HepG2 (cell line): Measurements from ENCODE around the gene FAM234B. TPM values are rescaled to one million over a fixed set of nuclear protein-coding genes. Genes with fewer than 3 reads are reported as not detected.

Experiments used
- BRCA1 ChIP-seq: sonication (generic); formaldehyde crosslinking; IDR thresholded peaks from 2 replicates; pipeline ENCODE4 v1.4.0; 2020; ENCODE audit warnings: missing genetic modification reagents
- ELF3 ChIP-seq: IDR thresholded peaks from 2 replicates; pipeline ENCODE4 v1.6.1; 2016; ENCODE audit warnings: missing genetic modification reagents, missing compliant biosample characterization
- HDAC1 ChIP-seq: sonication (generic); formaldehyde crosslinking; IDR thresholded peaks from 2 replicates; pipeline ENCODE4 v1.5.1; 2020; ENCODE audit warnings: mild to moderate bottlenecking, missing genetic modification reagents
- HDAC2 ChIP-seq: sonication (generic); formaldehyde crosslinking; IDR thresholded peaks from 2 replicates; pipeline ENCODE4 v1.4.0; 2020; ENCODE audit warnings: missing genetic modification reagents
- HOXA5 ChIP-seq: sonication (generic); formaldehyde crosslinking; IDR thresholded peaks from 2 replicates; pipeline ENCODE4 v1.4.0; 2020; ENCODE audit warnings: missing genetic modification reagents
- MAFF ChIP-seq: IDR thresholded peaks from 2 replicates; pipeline ENCODE4 v1.6.1; 2011; ENCODE audit warnings: low read depth, low read length, improper control_type of control experiment
- MEF2D ChIP-seq: sonication (generic); formaldehyde crosslinking; IDR thresholded peaks from 2 replicates; pipeline ENCODE4 v1.5.1; 2020; ENCODE audit warnings: mild to moderate bottlenecking, missing genetic modification reagents
- RFX3 ChIP-seq: IDR thresholded peaks from 2 replicates; pipeline ENCODE4 v1.6.1; 2016; ENCODE audit warnings: missing biosample characterization, missing genetic modification reagents
- RORA ChIP-seq: sonication (generic); formaldehyde crosslinking; IDR thresholded peaks from 2 replicates; pipeline ENCODE4 v1.5.0; 2020; ENCODE audit warnings: mild to moderate bottlenecking, missing genetic modification reagents, moderate library complexity
- SAP130 ChIP-seq: IDR thresholded peaks from 2 replicates; pipeline ENCODE4 v1.6.1; 2016; ENCODE audit warnings: low read depth
- SRSF4 ChIP-seq: fragments of 200-400 bp; formaldehyde crosslinking; IDR thresholded peaks from one replicate; pipeline ENCODE4 v1.6.1; 2018; ENCODE audit warnings: mild to moderate bottlenecking, low read depth, low read length, moderate library complexity; ENCODE audit not compliant: poor library complexity, severe bottlenecking
- SUZ12 ChIP-seq: fragments of 150-350 bp; IDR thresholded peaks from 2 replicates; pipeline ENCODE4 v1.6.1; 2014; ENCODE audit warnings: low read depth, low read length
- TCF7L2 ChIP-seq: IDR thresholded peaks from 2 replicates; pipeline ENCODE4 v1.6.1; 2011; ENCODE audit warnings: mild to moderate bottlenecking, low read depth, low read length, moderate library complexity
- ZBTB46 ChIP-seq: sonication (generic); formaldehyde crosslinking; IDR thresholded peaks from 2 replicates; pipeline ENCODE4 v1.4.0; 2020; ENCODE audit warnings: mild to moderate bottlenecking, missing genetic modification reagents, borderline replicate concordance
- ZBTB7B ChIP-seq: sonication (generic); formaldehyde crosslinking; IDR thresholded peaks from 2 replicates; pipeline ENCODE4 v1.4.0; 2020; ENCODE audit warnings: missing genetic modification reagents
- ZFP37 ChIP-seq: sonication (generic); formaldehyde crosslinking; IDR thresholded peaks from 2 replicates; pipeline ENCODE4 v1.4.0; 2020; ENCODE audit warnings: missing genetic modification reagents, borderline replicate concordance
- ZFY ChIP-seq: sonication (generic); formaldehyde crosslinking; IDR thresholded peaks from 2 replicates; pipeline ENCODE4 v1.4.0; 2020; ENCODE audit warnings: missing genetic modification reagents
- ZNF232 ChIP-seq: sonication (generic); formaldehyde crosslinking; IDR thresholded peaks from 2 replicates; pipeline ENCODE4 v1.4.0; 2020; ENCODE audit warnings: missing genetic modification reagents, borderline replicate concordance
- ZNF34 ChIP-seq: sonication (generic); formaldehyde crosslinking; IDR thresholded peaks from 2 replicates; pipeline ENCODE4 v1.4.0; 2020; ENCODE audit warnings: mild to moderate bottlenecking, missing genetic modification reagents, borderline replicate concordance
- ZNF383 ChIP-seq: sonication (generic); formaldehyde crosslinking; IDR thresholded peaks from 2 replicates; pipeline ENCODE4 v1.4.0; 2020; ENCODE audit warnings: missing genetic modification reagents, mild to moderate bottlenecking, borderline replicate concordance
- ZNF891 ChIP-seq: sonication (generic); formaldehyde crosslinking; IDR thresholded peaks from 2 replicates; pipeline ENCODE4 v1.5.0; 2020; ENCODE audit warnings: mild to moderate bottlenecking, missing genetic modification reagents
- polyA plus RNA-seq, 8 experiments: library from polyadenylated mRNA; depleted of rRNA in 3 of 8; stranded (reverse) in 7 of 8; unstranded in 1 of 8; fragments of >200 nt; fragmentation: Illumina TruSeq in 4 of 8; extraction: Trizol in 4 of 8; gene quantifications; 2 replicates each; pipeline versions ENCODE4 v1.2.1 to v1.2.3, GENCODE V29; 2011 to 2016; ENCODE audit warnings: low read depth in 4 of 8, missing spikeins in 1 of 8, mixed read lengths in 1 of 8; ENCODE audit not compliant: insufficient read depth in 1 of 8
- total RNA-seq, 5 experiments: library from RNA; depleted of rRNA; stranded (reverse); fragments of >200 nt; fragmentation: Illumina TruSeq; extraction: Trizol; gene quantifications; 2 replicates each; pipeline ENCODE4 v1.2.3, GENCODE V29; 2016; ENCODE audit warnings: low read depth in 1 of 5
- TF ChIP-seq, protein P1 (sequence below), 2 experiments: sonication (generic) in 1 of 2; formaldehyde crosslinking in 1 of 2; IDR thresholded peaks; 2 replicates each; pipeline versions ENCODE4 v1.5.1 to v1.6.1; 2011 to 2020; ENCODE audit warnings: borderline replicate concordance in 1 of 2, low read depth in 1 of 2, low read length in 1 of 2, mild to moderate bottlenecking in 1 of 2, missing genetic modification reagents in 1 of 2, moderate library complexity in 1 of 2
- TF ChIP-seq, protein P2 (sequence below): sonication (generic); formaldehyde crosslinking; IDR thresholded peaks from 2 replicates; pipeline ENCODE4 v1.4.0; 2020; ENCODE audit warnings: missing genetic modification reagents, borderline replicate concordance
- TF ChIP-seq, protein P3 (sequence below): sonication (generic); formaldehyde crosslinking; IDR thresholded peaks from 2 replicates; pipeline ENCODE4 v1.4.0; 2020; ENCODE audit warnings: missing genetic modification reagents

Gene FAM234B
- total and polyA plus RNA-seq, 2 of the 13 experiments (the other 11 are each of a cell fraction or from before 2014, with no cell fraction given), result 7.8 to 13.8 TPM

DNA sequence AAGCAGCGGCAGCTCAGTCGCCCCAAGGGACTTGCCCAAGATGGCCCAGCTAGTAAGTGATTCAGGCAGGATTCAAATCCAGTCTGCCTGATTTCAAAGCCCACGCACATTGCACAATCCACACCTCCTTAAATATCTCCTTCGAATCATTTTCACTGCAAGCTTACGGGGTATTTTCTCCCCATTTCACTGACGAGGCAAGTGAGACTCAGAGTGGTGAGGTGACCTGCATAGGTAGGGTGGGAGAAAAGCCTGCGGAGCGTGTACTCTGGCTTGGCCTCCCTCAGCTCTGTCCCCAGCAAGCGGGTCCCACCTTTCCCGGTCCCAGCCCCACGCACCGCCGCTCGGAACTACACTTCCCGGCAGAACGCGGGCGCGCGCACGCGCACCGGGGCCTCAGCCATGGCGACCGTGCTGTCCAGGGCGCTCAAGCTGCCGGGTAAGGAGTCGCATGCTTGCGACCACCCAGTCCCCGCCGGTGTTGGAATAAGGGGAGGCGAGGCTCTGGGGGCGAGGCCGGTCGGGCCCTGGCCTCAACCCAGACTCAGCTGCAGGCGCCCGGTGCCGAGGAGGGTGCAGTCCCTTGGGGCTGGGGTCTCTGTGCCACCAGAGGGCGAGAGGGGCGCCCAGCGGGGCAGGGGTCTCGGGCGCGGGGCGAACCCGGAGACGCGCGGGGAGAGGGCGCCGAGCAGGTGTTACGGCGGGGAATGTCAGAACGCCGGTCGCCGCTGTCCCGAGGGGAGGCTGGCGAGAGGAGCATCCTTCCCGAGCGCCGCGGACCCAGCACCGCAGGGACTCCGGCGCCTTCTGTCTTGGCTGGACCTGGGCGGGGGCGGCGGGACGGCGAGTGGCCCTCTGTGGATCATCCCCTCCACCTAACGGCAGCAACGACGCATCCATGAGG, at the start of gene FAM234B (continued):
- TF ChIP-seq SRSF4, result no peak
- peak; percentile 58; the same call in 1 of the 2 replicates for TF ChIP-seq ZFY (CRISPR knock-in tag)
- peak; percentile 19; the same call in 1 of the 2 replicates for TF ChIP-seq ELF3 (CRISPR knock-in tag)
- TF ChIP-seq HDAC1 (CRISPR knock-in tag), result peak; percentile 81
- TF ChIP-seq HDAC2 (CRISPR knock-in tag), result 0 out of 2 replicates have a peak, but pooled peaks have one; percentile 53
- TF ChIP-seq, protein P1, sequence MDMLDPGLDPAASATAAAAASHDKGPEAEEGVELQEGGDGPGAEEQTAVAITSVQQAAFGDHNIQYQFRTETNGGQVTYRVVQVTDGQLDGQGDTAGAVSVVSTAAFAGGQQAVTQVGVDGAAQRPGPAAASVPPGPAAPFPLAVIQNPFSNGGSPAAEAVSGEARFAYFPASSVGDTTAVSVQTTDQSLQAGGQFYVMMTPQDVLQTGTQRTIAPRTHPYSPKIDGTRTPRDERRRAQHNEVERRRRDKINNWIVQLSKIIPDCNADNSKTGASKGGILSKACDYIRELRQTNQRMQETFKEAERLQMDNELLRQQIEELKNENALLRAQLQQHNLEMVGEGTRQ (IDR thresholded peaks at IDR 0.05; ENCODE audit: low read depth, low read length), result no peak
- TF ChIP-seq, protein P1 (CRISPR knock-in tag; IDR thresholded peaks at IDR 0.05; ENCODE audit: borderline replicate concordance), result no peak
- TF ChIP-seq ZBTB46 (CRISPR knock-in tag), result no peak
- TF ChIP-seq, protein P2, sequence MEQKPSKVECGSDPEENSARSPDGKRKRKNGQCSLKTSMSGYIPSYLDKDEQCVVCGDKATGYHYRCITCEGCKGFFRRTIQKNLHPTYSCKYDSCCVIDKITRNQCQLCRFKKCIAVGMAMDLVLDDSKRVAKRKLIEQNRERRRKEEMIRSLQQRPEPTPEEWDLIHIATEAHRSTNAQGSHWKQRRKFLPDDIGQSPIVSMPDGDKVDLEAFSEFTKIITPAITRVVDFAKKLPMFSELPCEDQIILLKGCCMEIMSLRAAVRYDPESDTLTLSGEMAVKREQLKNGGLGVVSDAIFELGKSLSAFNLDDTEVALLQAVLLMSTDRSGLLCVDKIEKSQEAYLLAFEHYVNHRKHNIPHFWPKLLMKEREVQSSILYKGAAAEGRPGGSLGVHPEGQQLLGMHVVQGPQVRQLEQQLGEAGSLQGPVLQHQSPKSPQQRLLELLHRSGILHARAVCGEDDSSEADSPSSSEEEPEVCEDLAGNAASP (CRISPR knock-in tag), result no peak
- no peak for TF ChIP-seq ZFP37 (CRISPR knock-in tag)
- no peak for TF ChIP-seq BRCA1 (CRISPR knock-in tag)
- no peak for TF ChIP-seq ZNF383 (CRISPR knock-in tag)
- TF ChIP-seq RORA, result no peak
- peak; percentile 97 for TF ChIP-seq ZBTB7B (CRISPR knock-in tag)
- TF ChIP-seq RFX3 (CRISPR knock-in tag), result no peak
- TF ChIP-seq MEF2D, result 0 out of 2 replicates have a peak, but pooled peaks have one; percentile 56
- no peak for TF ChIP-seq TCF7L2
- TF ChIP-seq ZNF34, result no peak
- peak; percentile 57 for TF ChIP-seq SAP130 (CRISPR knock-in tag)
- no peak for TF ChIP-seq ZNF232 (CRISPR knock-in tag)
- TF ChIP-seq MAFF, result no peak
- peak; percentile 68 for TF ChIP-seq SUZ12
- no peak for TF ChIP-seq ZNF891 (CRISPR knock-in tag)
- TF ChIP-seq, protein P3, sequence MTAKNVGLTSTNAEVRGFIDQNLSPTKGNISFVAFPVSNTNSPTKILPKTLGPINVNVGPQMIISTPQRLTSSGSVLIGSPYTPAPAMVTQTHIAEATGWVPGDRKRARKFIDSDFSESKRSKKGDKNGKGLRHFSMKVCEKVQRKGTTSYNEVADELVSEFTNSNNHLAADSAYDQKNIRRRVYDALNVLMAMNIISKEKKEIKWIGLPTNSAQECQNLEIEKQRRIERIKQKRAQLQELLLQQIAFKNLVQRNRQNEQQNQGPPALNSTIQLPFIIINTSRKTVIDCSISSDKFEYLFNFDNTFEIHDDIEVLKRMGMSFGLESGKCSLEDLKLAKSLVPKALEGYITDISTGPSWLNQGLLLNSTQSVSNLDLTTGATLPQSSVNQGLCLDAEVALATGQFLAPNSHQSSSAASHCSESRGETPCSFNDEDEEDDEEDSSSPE, result peak; percentile 48; the same call in 1 of the 2 replicates
- no peak for TF ChIP-seq HOXA5
